Activated CD4-positive, alpha-beta T cell treated with anti-CD3 and anti-CD28 coated beads, Interleukin-2, amount 10 ng/mL, durations not matched to agents 24 days and 14 days (primary cell): ENCODE measurements around the gene SMYD2. TPM values are rescaled to one million over a fixed set of nuclear protein-coding genes. Genes with fewer than 3 reads are reported as not detected.
"Not testable (repeated sequence)": the region's sequence is repeated elsewhere in the genome, so short reads cannot be mapped to it uniquely, and the experiment has no call there.

Experiments used
- DNase-seq: peaks from one replicate; pipeline ENCODE4 v3.0.0; 2022
- H3K27ac Mint-ChIP-seq: one replicate; pipeline ENCODE4 v1.8.0; 2022; ENCODE audit warnings: mild to moderate bottlenecking, mixed read lengths
- H3K27me3 Mint-ChIP-seq: one replicate; pipeline ENCODE4 v1.8.0; 2022; ENCODE audit warnings: mixed read lengths
- H3K36me3 Mint-ChIP-seq: one replicate; pipeline ENCODE4 v1.8.0; 2022; ENCODE audit warnings: low read depth, mild to moderate bottlenecking, mixed read lengths
- H3K4me1 Mint-ChIP-seq: one replicate; pipeline ENCODE4 v1.8.0; 2021; ENCODE audit warnings: mixed read lengths
- H3K4me3 Mint-ChIP-seq: one replicate; pipeline ENCODE4 v1.8.0; 2022; ENCODE audit warnings: mild to moderate bottlenecking, moderate library complexity, mixed read lengths
- H3K9me3 Mint-ChIP-seq: one replicate; pipeline ENCODE4 v1.8.0; 2021; ENCODE audit warnings: mixed read lengths
- intact Hi-C: fragments of 100-400 bp; cut with micrococcal nuclease; formaldehyde crosslinking; loops from one replicate; pipeline ENCODE4 v1.15.1; 2023
- total RNA-seq: library from RNA; stranded (reverse); gene quantifications from 2 replicates; pipeline ENCODE4 v1.2.3, GENCODE V29; 2022

Gene SMYD2
- total RNA-seq, 1 donor from 2014 or later: 34.1 TPM

DNA sequence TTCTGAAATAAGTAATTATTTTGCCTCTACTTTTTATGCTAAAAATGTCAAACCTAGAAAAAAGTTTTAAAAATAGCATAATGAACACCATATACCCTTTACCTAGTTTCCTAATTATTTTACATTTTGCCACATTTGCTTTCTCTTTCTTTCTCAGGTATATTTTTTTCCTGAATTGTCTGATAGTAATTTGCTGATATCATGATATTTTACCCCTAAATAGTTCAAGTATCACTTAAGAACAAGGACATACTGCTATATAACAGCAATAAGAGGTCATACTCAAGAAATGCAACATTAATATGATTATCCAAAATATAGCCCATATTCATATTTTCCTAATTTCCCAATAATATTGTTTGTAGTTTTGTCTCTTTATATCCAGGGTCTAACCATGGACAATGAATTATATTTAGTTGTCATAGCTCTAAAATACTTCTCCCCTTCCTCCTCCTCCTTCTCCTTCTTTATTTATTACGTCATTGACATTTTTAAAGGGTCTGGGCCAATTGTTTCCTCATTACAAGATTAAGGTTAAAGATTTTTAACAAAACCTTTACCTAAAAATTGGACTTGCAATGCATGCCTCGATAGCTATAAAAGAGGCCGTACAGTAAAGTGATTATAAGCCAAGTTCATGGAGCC lies 20.3 kb upstream of the SMYD2 start:
- Mint-ChIP-seq H3K36me3 (no peaks in the 10 kb centered on the region), H3K27ac (no peak overlapping the region), H3K27me3 (peaks cover 53% of the 10 kb centered on the region), H3K9me3 (no peaks in the 10 kb centered on the region), H3K4me1 (peaks cover 19% of the 10 kb centered on the region), H3K4me3 (no peak overlapping the region)
- intact Hi-C loops: loop anchor here (1.0 to 5.0 kb wide), 5 partner anchors 20 to 342 kb away; partner anchors contain the start of gene CENPF
- no peak for DNase-seq

DNA sequence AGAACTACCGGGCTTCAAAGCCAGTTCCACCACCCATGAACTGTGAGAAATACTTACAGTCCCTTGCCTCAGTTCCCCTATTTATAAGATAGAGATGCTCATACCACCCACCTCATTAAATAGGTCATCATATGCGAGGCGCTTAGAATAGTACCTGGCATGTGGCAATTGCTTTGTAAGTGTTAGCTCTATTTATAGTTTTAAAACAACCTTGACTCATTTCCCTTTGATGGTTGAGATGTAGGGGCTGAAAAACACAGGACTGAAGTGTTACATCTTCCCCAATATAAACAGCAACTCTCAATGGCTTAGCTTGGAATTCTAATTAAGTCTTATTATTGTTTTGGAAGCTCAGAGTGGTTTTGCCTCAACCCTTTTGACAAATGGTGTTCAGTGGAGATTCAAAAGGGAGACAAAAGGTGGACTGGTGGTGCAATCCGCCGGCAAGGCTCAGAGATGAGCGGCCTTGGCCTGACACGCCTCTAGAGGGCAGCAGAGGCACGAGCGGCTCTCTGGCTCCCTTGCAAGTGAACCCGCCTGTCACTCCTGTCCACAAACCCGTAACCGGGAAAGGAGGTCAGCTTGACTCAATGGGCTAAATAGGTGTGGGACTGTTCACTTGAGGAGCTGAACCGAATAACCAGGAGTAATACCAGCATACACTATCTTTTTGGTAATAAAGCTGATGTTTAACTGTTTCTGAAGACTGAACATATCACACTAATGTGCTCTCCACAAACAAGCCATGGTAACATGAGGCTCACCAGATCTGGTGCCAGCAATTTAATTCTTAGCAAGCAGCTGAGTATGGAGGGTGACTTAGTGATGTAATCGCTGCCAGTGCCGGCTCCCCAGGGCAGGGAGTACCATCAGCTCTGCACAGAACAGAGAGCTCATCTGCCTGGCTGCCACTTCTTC lies 19.5 kb upstream of the SMYD2 start:
- intact Hi-C loops: loop anchor here (1.0 to 5.0 kb wide), 5 partner anchors 19 to 341 kb away; partner anchors contain the start of gene CENPF
- peak; percentile 95 for DNase-seq
- Mint-ChIP-seq H3K4me1 (peaks cover 19% of the 10 kb centered on the region), H3K27ac (no peak overlapping the region), H3K9me3 (no peaks in the 10 kb centered on the region), H3K27me3 (peaks cover 55% of the 10 kb centered on the region), H3K4me3 (no peak overlapping the region), H3K36me3 (no peaks in the 10 kb centered on the region)

DNA sequence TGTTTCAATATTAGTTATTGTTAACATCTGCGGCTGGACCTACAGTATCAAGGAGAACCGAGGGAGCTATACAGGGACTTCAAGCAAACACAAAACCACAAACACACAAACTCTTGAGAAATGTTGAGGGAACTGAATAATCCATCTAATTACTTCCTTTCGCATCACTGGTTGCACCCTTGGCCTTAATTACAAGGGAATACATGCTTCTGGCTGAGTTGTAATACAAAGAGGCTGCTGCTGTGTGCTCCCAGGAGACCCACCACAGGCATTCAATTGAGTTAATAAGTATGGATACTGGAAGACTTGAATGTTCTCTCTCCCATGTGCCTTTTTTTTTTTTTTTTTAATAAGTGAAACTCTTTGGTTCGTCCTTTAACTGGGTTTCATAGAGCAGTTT lies 16.8 kb upstream of the SMYD2 start:
- Mint-ChIP-seq H3K36me3 (no peaks in the 10 kb centered on the region), H3K9me3 (no peaks in the 10 kb centered on the region), H3K27me3 (peaks cover 48% of the 10 kb centered on the region), H3K27ac (no peak overlapping the region), H3K4me3 (no peak overlapping the region), H3K4me1 (peaks cover 14% of the 10 kb centered on the region)
- no peak for DNase-seq
- intact Hi-C loops: loop anchor here (5.0 kb wide), 2 partner anchors 52 to 338 kb away; partner anchors contain the start of gene CENPF

DNA sequence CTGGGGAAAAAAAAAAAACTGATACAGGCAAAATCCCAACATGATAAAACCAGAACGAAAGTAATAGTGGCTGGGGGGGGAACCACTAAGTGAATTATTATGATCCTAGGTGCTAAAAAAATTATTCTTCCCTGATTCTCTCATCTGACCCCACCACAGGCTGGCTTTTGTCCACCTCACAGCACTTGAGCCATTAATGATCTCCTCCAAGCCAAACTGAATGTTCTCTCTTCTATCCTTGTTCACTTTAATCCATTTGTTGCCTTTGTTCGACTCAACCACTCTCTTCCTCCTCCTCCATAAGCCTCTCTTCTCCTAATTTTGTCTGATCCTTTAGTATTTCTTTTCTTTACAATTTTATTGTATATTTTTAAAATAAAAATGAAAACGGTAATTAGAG lies 16.0 kb upstream of the SMYD2 start:
- no peaks in the 10 kb centered on the region for H3K36me3 Mint-ChIP-seq

GRCh38 chr1:214270097-214270650 lies 10.8 kb upstream of the SMYD2 start:
- no peaks in the 10 kb centered on the region for H3K4me1 Mint-ChIP-seq
- intact Hi-C loops: no loop called here
- no peaks in the 10 kb centered on the region for H3K9me3 Mint-ChIP-seq
- H3K27me3 Mint-ChIP-seq: peaks cover 43% of the 10 kb centered on the region
- H3K27ac Mint-ChIP-seq: no peak overlapping the region
- H3K4me3 Mint-ChIP-seq: no peak overlapping the region
- no peaks in the 10 kb centered on the region for H3K36me3 Mint-ChIP-seq
- no peak for DNase-seq

More for the DNA sequence above, 16.0 kb upstream of the SMYD2 start:
- no peak for DNase-seq
- H3K9me3 Mint-ChIP-seq: no peaks in the 10 kb centered on the region
- H3K27me3 Mint-ChIP-seq: peaks cover 49% of the 10 kb centered on the region
- no peak overlapping the region for H3K27ac Mint-ChIP-seq
- intact Hi-C loops: loop anchor here (5.0 kb wide), 2 partner anchors 53 to 337 kb away; partner anchors contain the start of gene CENPF
- peaks cover 6% of the 10 kb centered on the region for H3K4me1 Mint-ChIP-seq
- H3K4me3 Mint-ChIP-seq: no peak overlapping the region

DNA sequence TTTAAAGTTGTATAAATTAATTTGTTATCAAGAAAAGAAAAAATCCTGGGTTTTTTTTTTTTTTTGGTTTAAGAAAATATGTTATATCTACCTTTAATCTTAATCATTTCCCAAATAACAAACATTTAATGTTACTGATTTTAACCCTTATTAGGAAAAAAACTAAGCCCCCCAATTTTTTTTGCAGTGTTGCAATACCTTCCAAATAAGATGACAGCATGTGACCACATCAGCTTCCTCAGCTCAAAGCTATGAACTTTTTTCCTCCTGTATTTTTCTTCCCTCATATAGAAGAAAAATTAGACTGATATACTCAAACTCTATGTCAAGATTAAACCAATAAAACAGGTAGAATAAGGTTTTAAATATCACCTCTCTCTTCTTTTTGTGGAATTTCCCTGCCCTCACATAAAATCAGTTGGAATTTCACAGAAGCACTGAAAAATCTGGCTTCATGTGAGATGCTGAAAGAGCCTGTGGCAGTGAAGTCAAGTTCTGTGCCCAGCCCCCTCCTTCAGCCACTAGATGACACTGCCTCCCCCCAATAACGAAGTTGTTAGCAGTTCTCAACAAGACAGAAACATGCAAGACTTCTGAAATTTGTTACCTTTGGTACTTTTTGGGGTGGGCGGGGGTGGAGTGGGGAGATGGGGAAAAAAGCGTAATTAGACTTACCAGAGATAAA lies 9.6 kb upstream of the SMYD2 start:
- Mint-ChIP-seq H3K4me1 (no peaks in the 10 kb centered on the region), H3K27me3 (peaks cover 38% of the 10 kb centered on the region), H3K9me3 (no peaks in the 10 kb centered on the region), H3K4me3 (no peak overlapping the region), H3K36me3 (no peaks in the 10 kb centered on the region), H3K27ac (no peak overlapping the region)
- DNase-seq: no peak
- intact Hi-C loops: no loop called here

- H3K36me3 Mint-ChIP-seq: no peaks in the 10 kb centered on the region
- H3K4me1 Mint-ChIP-seq: no peaks in the 10 kb centered on the region
- no peak for DNase-seq
- H3K27ac Mint-ChIP-seq: no peak overlapping the region
- peaks cover 38% of the 10 kb centered on the region for H3K27me3 Mint-ChIP-seq
- no peak overlapping the region for H3K4me3 Mint-ChIP-seq
- intact Hi-C loops: no loop called here
- H3K9me3 Mint-ChIP-seq: no peaks in the 10 kb centered on the region
Measured at GRCh38 chr1:214271995-214272731, 8.8 kb upstream of the SMYD2 start.

- Mint-ChIP-seq H3K36me3 (no peaks in the 10 kb centered on the region), H3K4me3 (no peak overlapping the region), H3K27me3 (peaks cover 34% of the 10 kb centered on the region), H3K9me3 (no peaks in the 10 kb centered on the region), H3K4me1 (no peaks in the 10 kb centered on the region), H3K27ac (no peak overlapping the region)
- intact Hi-C loops: no loop called here
- DNase-seq: no peak
Measured at GRCh38 chr1:214272964-214273533, 7.9 kb upstream of the SMYD2 start.

GRCh38 chr1:214275700-214276099 lies 5.3 kb upstream of the SMYD2 start:
- H3K27ac Mint-ChIP-seq, H3K4me3 Mint-ChIP-seq, intact Hi-C loops, H3K36me3 Mint-ChIP-seq, H3K9me3 Mint-ChIP-seq, DNase-seq: not testable (repeated sequence)
- peaks cover 19% of the 10 kb centered on the region for H3K27me3 Mint-ChIP-seq
- peaks cover 11% of the 10 kb centered on the region for H3K4me1 Mint-ChIP-seq

DNA sequence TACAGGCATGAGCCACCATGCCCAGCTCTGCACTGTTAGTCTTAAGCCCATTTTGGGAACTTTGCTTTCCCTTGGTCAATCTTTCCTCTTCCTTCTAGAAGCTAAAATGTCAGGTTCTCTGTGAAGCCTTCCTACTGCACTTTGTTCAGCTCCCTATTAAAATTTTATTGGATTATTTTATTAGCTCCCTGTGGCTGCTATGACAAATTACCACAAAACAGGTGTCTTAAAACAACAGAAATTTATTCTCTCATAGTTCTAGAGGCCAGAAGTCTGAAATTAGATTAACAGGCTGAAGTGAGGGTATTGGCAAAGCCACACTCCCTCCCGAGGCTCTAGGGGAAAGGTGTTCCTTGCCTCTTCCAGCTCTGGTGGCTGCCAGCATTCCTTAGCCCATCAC lies 4.2 kb upstream of the SMYD2 start:
- Mint-ChIP-seq H3K9me3 (no peaks in the 10 kb centered on the region), H3K27ac (no peak overlapping the region), H3K4me1 (peaks cover 12% of the 10 kb centered on the region), H3K36me3 (peaks cover 5% of the 10 kb centered on the region), H3K27me3 (peaks cover 14% of the 10 kb centered on the region), H3K4me3 (no peak overlapping the region)
- no peak for DNase-seq
- intact Hi-C loops: no loop called here

GRCh38 chr1:214277704-214278635 lies 3.0 kb upstream of the SMYD2 start:
- H3K27me3 Mint-ChIP-seq: peaks cover 8% of the 10 kb centered on the region
- H3K9me3 Mint-ChIP-seq: no peaks in the 10 kb centered on the region
- peaks cover 5% of the 10 kb centered on the region for H3K36me3 Mint-ChIP-seq
- intact Hi-C loops: no loop called here
- DNase-seq: no peak
- H3K4me3 Mint-ChIP-seq: no peak overlapping the region
- peaks cover 24% of the 10 kb centered on the region for H3K4me1 Mint-ChIP-seq
- H3K27ac Mint-ChIP-seq: no peak overlapping the region
